Keratinocyte (primary cell): ENCODE measurements around the gene SCLY. TPM values are rescaled to one million over a fixed set of nuclear protein-coding genes. Genes with fewer than 3 reads are reported as not detected.

Experiments used
- DNase-seq: peaks from one replicate; pipeline ENCODE4 v3.0.0-alpha.2; 2011; ENCODE audit warnings: low read depth, missing footprints, low spot score
- FAIRE-seq: peaks from 2 replicates; lab custom pipeline; 2011; peaks lifted over from hg19 to GRCh38; lab: Jason Lieb, UNC
- H2AFZ ChIP-seq: 2 replicates; pipeline ENCODE4 v1.6.0; 2012; ENCODE audit warnings: low read length, control low read depth, inconsistent platforms; ENCODE audit not compliant: control insufficient read depth
- H3K27ac ChIP-seq: 2 replicates; pipeline ENCODE4 v1.5.1; 2011; ENCODE audit warnings: low read length; ENCODE audit not compliant: control insufficient read depth, insufficient read depth
- H3K27me3 ChIP-seq: 3 replicates; pipeline ENCODE4 v1.6.0; 2011; ENCODE audit warnings: low read length; ENCODE audit not compliant: control insufficient read depth, insufficient read depth; ENCODE audit errors: extremely low read depth
- H3K36me3 ChIP-seq, 2 experiments: 2 replicates in 1 of 2; 3 replicates in 1 of 2; pipeline ENCODE4 v1.5.1; 2011; ENCODE audit warnings: low read length in 2 of 2, mild to moderate bottlenecking in 1 of 2; ENCODE audit not compliant: control insufficient read depth in 2 of 2, insufficient read depth in 2 of 2; ENCODE audit errors: extremely low read depth in 1 of 2
- H3K4me1 ChIP-seq: 3 replicates; pipeline ENCODE4 v1.5.1; 2011; ENCODE audit warnings: low read length; ENCODE audit not compliant: control insufficient read depth, insufficient read depth; ENCODE audit errors: extremely low read depth
- H3K4me2 ChIP-seq: 3 replicates; pipeline ENCODE4 v1.6.0; 2011; ENCODE audit warnings: low read depth, low read length; ENCODE audit not compliant: control insufficient read depth, insufficient read depth; ENCODE audit errors: extremely low read depth
- H3K4me3 ChIP-seq, 3 experiments: fragments of 200-600 bp in 1 of 3; sonication (generic) in 1 of 3; 2 replicates in 2 of 3; 3 replicates in 1 of 3; pipeline ENCODE4 v1.5.1; 2011 to 2016; ENCODE audit warnings: low read length in 3 of 3, mild to moderate bottlenecking in 3 of 3, control low read depth in 2 of 3, inconsistent platforms in 1 of 3, low read depth in 1 of 3, mixed read lengths in 1 of 3, mixed run types in 1 of 3, moderate library complexity in 1 of 3; ENCODE audit not compliant: control insufficient read depth in 2 of 3, insufficient read depth in 2 of 3; ENCODE audit errors: extremely low read depth in 1 of 3
- H3K79me2 ChIP-seq: 2 replicates; pipeline ENCODE4 v1.6.0; 2012; ENCODE audit warnings: low read length; ENCODE audit not compliant: control insufficient read depth, insufficient read depth
- H3K9ac ChIP-seq: 3 replicates; pipeline ENCODE4 v1.6.0; 2011; ENCODE audit warnings: low read length; ENCODE audit not compliant: control insufficient read depth, insufficient read depth; ENCODE audit errors: extremely low read depth
- H3K9me1 ChIP-seq: 3 replicates; pipeline ENCODE4 v1.6.0; 2011; ENCODE audit warnings: low read length; ENCODE audit not compliant: control insufficient read depth, insufficient read depth; ENCODE audit errors: extremely low read depth
- H3K9me3 ChIP-seq: 2 replicates; pipeline ENCODE4 v1.5.1; 2012; ENCODE audit warnings: low read depth, low read length; ENCODE audit not compliant: control insufficient read depth
- H4K20me1 ChIP-seq: 3 replicates; pipeline ENCODE4 v1.6.0; 2011; ENCODE audit warnings: low read length; ENCODE audit not compliant: control insufficient read depth, insufficient read depth; ENCODE audit errors: extremely low read depth
- EZH2 ChIP-seq: IDR thresholded peaks from one replicate; pipeline ENCODE4 v1.6.1; 2012; ENCODE audit warnings: inconsistent platforms, mild to moderate bottlenecking, low read length, moderate library complexity
- dilution Hi-C: fragments of 300-500 bp; cut with MboI; formaldehyde crosslinking; loops from one replicate; pipeline ENCODE4 v1.7.0; 2020; ENCODE audit warnings: low sequenced_read_pairs; ENCODE audit not compliant: extremely low pct_ligation_motif_present
- polyA plus RNA-seq, 5 experiments: library from polyadenylated mRNA; depleted of rRNA in 3 of 5; stranded (reverse) in 3 of 5; stranded (forward) in 1 of 5; unstranded in 1 of 5; fragments of >200 nt; gene quantifications; 1 replicate in 1 of 5; 2 replicates in 3 of 5; 3 replicates in 1 of 5; pipeline versions ENCODE4 v1.2.1 to v1.2.3, GENCODE V29; 2011 to 2012; ENCODE audit warnings: missing spikeins in 2 of 5, low read depth in 1 of 5, low replicate concordance in 1 of 5
- TF ChIP-seq, protein P1 (sequence below), 3 experiments: IDR thresholded peaks in 1 of 3; conservative IDR thresholded peaks in 1 of 3; optimal IDR thresholded peaks in 1 of 3; 2 replicates in 2 of 3; 3 replicates in 1 of 3; pipeline versions ENCODE3 to v1.5.1; 2011; ENCODE audit warnings: low read length in 3 of 3, mild to moderate bottlenecking in 3 of 3, moderate library complexity in 2 of 3, control low read depth in 1 of 3, inconsistent platforms in 1 of 3; ENCODE audit not compliant: insufficient read depth in 2 of 3; ENCODE audit errors: extremely low read depth in 1 of 3

The SCLY gene
- polyA plus RNA-seq, 1 donor (not counting 4 experiments of a cell fraction or from before 2014, with no cell fraction given), result 11.8 TPM

DNA sequence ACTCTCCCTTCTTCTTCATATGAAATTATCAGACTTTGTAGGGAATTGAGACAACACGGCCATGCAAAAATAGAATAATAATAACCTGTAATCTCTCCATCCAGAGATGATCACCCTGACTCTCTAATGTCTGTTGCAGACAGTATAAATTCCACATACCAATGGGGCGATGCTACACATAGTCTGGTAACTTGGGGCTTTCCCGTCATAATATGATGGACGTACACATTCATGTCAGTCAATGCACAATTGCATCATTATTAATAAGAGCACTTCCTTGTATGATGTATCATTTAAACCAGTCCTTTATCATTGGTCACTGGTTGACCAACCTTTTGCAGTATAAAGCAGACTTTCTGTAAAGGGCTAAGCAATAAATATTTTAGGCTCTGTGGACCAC is 39.5 kb upstream of the SCLY start:
- dilution Hi-C loops, result no loop called here
- Histone ChIP-seq H3K9ac (no peak overlapping the region), H3K9me1 (peaks cover 3% of the 10 kb centered on the region), H3K4me1 (peaks cover 28% of the 10 kb centered on the region), H3K79me2 (no peaks in the 10 kb centered on the region), H3K4me3 (no peak overlapping the region), H4K20me1 (no peaks in the 10 kb centered on the region), H3K27me3 (no peaks in the 10 kb centered on the region), H3K9me3 (no peaks in the 10 kb centered on the region), H3K4me2 (no peak overlapping the region), H3K36me3 (peaks cover 9 to 16% of the 10 kb centered on the region in 2 experiments), H2AFZ (no peak overlapping the region), H3K27ac (peak overlapping the region; percentile 6)
- no peak for TF ChIP-seq EZH2
- TF ChIP-seq, protein P1, sequence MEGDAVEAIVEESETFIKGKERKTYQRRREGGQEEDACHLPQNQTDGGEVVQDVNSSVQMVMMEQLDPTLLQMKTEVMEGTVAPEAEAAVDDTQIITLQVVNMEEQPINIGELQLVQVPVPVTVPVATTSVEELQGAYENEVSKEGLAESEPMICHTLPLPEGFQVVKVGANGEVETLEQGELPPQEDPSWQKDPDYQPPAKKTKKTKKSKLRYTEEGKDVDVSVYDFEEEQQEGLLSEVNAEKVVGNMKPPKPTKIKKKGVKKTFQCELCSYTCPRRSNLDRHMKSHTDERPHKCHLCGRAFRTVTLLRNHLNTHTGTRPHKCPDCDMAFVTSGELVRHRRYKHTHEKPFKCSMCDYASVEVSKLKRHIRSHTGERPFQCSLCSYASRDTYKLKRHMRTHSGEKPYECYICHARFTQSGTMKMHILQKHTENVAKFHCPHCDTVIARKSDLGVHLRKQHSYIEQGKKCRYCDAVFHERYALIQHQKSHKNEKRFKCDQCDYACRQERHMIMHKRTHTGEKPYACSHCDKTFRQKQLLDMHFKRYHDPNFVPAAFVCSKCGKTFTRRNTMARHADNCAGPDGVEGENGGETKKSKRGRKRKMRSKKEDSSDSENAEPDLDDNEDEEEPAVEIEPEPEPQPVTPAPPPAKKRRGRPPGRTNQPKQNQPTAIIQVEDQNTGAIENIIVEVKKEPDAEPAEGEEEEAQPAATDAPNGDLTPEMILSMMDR (optimal IDR thresholded peaks at IDR 0.05 in 1 of 3, IDR thresholded peaks at IDR 0.05 in 1 of 3, conservative IDR thresholded peaks at IDR 0.05 in 1 of 3; ENCODE audit: extremely low read depth in 1 of 3, insufficient read depth in 2 of 3, low read length in 3 of 3), result no peak
- peak; percentile 34 for FAIRE-seq
- peak; percentile 26 for DNase-seq

DNA sequence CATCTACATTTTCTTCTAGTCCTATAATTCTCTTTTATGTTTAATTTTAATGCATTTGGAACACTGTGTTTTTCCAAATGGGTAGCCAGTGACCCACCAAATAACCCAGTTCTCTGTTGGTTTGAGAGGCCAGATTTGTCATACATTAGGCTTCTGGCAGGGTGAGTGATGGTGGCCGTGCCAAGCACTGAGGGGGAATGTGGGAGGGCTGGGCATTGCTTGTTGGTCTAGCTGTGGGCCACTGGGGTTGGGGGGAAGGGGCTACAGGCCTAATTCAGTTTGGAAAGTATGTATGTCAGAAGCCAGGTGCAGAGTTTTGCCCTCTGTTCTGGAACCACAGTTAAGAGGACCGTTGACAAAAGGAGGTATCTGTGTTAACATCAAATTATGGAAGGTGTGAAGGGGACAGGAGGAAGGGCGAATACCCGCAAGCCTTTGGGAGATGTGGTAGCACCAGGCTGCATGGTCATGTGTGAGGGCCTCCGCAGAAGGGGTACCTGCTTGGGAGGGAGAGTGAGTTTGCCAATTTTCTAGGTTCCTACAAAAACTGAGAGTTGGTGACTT is 38.1 kb upstream of the SCLY start:
- H3K27ac ChIP-seq, result no peak overlapping the region
- no peak for FAIRE-seq
- H2AFZ ChIP-seq, result no peak overlapping the region
- dilution Hi-C loops, result no loop called here
- no peak for DNase-seq
- no peaks in the 10 kb centered on the region for H3K9me3 ChIP-seq
- H3K9me1 ChIP-seq, result peaks cover 3% of the 10 kb centered on the region
- H4K20me1 ChIP-seq, result no peaks in the 10 kb centered on the region
- TF ChIP-seq, protein P1 (optimal IDR thresholded peaks at IDR 0.05 in 1 of 3, IDR thresholded peaks at IDR 0.05 in 1 of 3, conservative IDR thresholded peaks at IDR 0.05 in 1 of 3; ENCODE audit: extremely low read depth in 1 of 3, insufficient read depth in 2 of 3, low read length in 3 of 3), result no peak
- TF ChIP-seq EZH2, result no peak
- peaks cover 28% of the 10 kb centered on the region for H3K4me1 ChIP-seq
- peaks cover 11 to 12% of the 10 kb centered on the region in 2 experiments for H3K36me3 ChIP-seq
- no peak overlapping the region for H3K4me3 ChIP-seq
- H3K9ac ChIP-seq, result no peak overlapping the region
- H3K4me2 ChIP-seq, result no peak overlapping the region
- H3K79me2 ChIP-seq, result no peaks in the 10 kb centered on the region
- no peaks in the 10 kb centered on the region for H3K27me3 ChIP-seq
